NB4 (cell line): Measurements from ENCODE around the gene DAPK1.

Source experiments
- DNase-seq: peaks from one replicate; pipeline ENCODE4 v3.0.0; 2010; ENCODE audit warnings: low read depth
- H3K4me3 ChIP-seq: one replicate; pipeline ENCODE4 v1.5.1; 2011; ENCODE audit warnings: mild to moderate bottlenecking, low read depth, low read length, moderate library complexity
- CTCF ChIP-seq: IDR thresholded peaks from one replicate; pipeline ENCODE4 v1.5.1; 2012; ENCODE audit warnings: low read depth, low read length
- MAX ChIP-seq: IDR thresholded peaks from 2 replicates; pipeline ENCODE4 v1.6.1; 2011; ENCODE audit warnings: low read depth, low read length
- MYC ChIP-seq: IDR thresholded peaks from 2 replicates; pipeline ENCODE4 v1.6.1; 2011; ENCODE audit warnings: low read depth, low read length
- POLR2A ChIP-seq: IDR thresholded peaks from 2 replicates; pipeline ENCODE4 v1.6.1; 2011; ENCODE audit warnings: mild to moderate bottlenecking; ENCODE audit not compliant: insufficient read length; ENCODE audit errors: extremely low read depth

The DAPK1 gene

GRCh38 chr9:87535817-87536539 lies 38.3 kb downstream of the DAPK1 start:
- no peak for TF ChIP-seq POLR2A
- TF ChIP-seq MAX = 0 out of 2 replicates have a peak, but pooled peaks have one; percentile 12
- H3K4me3 ChIP-seq = no peak overlapping the region
- no peak for DNase-seq

GRCh38 chr9:87537625-87538024 lies 40.0 kb downstream of the DAPK1 start:
- no peak for DNase-seq
- no peak for TF ChIP-seq MYC
- no peak for TF ChIP-seq CTCF
- no peak for TF ChIP-seq MAX
- no peak for TF ChIP-seq POLR2A
- no peak overlapping the region for H3K4me3 ChIP-seq

GRCh38 chr9:87540444-87541105 lies 42.9 kb downstream of the DAPK1 start:
- H3K4me3 ChIP-seq = no peak overlapping the region
- TF ChIP-seq CTCF (no peak), MYC (no peak), MAX (no peak), POLR2A (no peak)
- DNase-seq = no peak

- no peak overlapping the region for H3K4me3 ChIP-seq
- DNase-seq = no peak
- TF ChIP-seq CTCF = no peak
- no peak for TF ChIP-seq MAX
- TF ChIP-seq POLR2A = no peak
- no peak for TF ChIP-seq MYC
Measured at GRCh38 chr9:87541663-87542062, 44.0 kb downstream of the DAPK1 start.

- no peak for DNase-seq
- no peak for TF ChIP-seq POLR2A
- TF ChIP-seq MAX = no peak
- no peak for TF ChIP-seq CTCF
- no peak for TF ChIP-seq MYC
- no peak overlapping the region for H3K4me3 ChIP-seq
Measured at GRCh38 chr9:87542141-87542540, 44.5 kb downstream of the DAPK1 start.

GRCh38 chr9:87543251-87543650 lies 45.6 kb downstream of the DAPK1 start:
- TF ChIP-seq CTCF (no peak), POLR2A (no peak), MYC (no peak), MAX (no peak)
- DNase-seq = no peak
- H3K4me3 ChIP-seq = no peak overlapping the region
